Keratinocyte (primary cell): Measurements from ENCODE around the gene TMEFF2. TPM values are rescaled to one million over a fixed set of nuclear protein-coding genes. Genes with fewer than 3 reads are reported as not detected.

ENCODE experiments used
- DNase-seq: peaks from one replicate; pipeline ENCODE4 v3.0.0-alpha.2; 2011; ENCODE audit warnings: low read depth, missing footprints, low spot score
- FAIRE-seq: peaks from 2 replicates; lab custom pipeline; 2011; peaks lifted over from hg19 to GRCh38; lab: Jason Lieb, UNC
- H2AFZ ChIP-seq: 2 replicates; pipeline ENCODE4 v1.6.0; 2012; ENCODE audit warnings: low read length, control low read depth, inconsistent platforms; ENCODE audit not compliant: control insufficient read depth
- H3K27ac ChIP-seq: 2 replicates; pipeline ENCODE4 v1.5.1; 2011; ENCODE audit warnings: low read length; ENCODE audit not compliant: control insufficient read depth, insufficient read depth
- H3K27me3 ChIP-seq: 3 replicates; pipeline ENCODE4 v1.6.0; 2011; ENCODE audit warnings: low read length; ENCODE audit not compliant: control insufficient read depth, insufficient read depth; ENCODE audit errors: extremely low read depth
- H3K36me3 ChIP-seq, 2 experiments: 2 replicates in 1 of 2; 3 replicates in 1 of 2; pipeline ENCODE4 v1.5.1; 2011; ENCODE audit warnings: low read length in 2 of 2, mild to moderate bottlenecking in 1 of 2; ENCODE audit not compliant: control insufficient read depth in 2 of 2, insufficient read depth in 2 of 2; ENCODE audit errors: extremely low read depth in 1 of 2
- H3K4me1 ChIP-seq: 3 replicates; pipeline ENCODE4 v1.5.1; 2011; ENCODE audit warnings: low read length; ENCODE audit not compliant: control insufficient read depth, insufficient read depth; ENCODE audit errors: extremely low read depth
- H3K4me2 ChIP-seq: 3 replicates; pipeline ENCODE4 v1.6.0; 2011; ENCODE audit warnings: low read depth, low read length; ENCODE audit not compliant: control insufficient read depth, insufficient read depth; ENCODE audit errors: extremely low read depth
- H3K4me3 ChIP-seq, 3 experiments: fragments of 200-600 bp in 1 of 3; sonication (generic) in 1 of 3; 2 replicates in 2 of 3; 3 replicates in 1 of 3; pipeline ENCODE4 v1.5.1; 2011 to 2016; ENCODE audit warnings: low read length in 3 of 3, mild to moderate bottlenecking in 3 of 3, control low read depth in 2 of 3, inconsistent platforms in 1 of 3, low read depth in 1 of 3, mixed read lengths in 1 of 3, mixed run types in 1 of 3, moderate library complexity in 1 of 3; ENCODE audit not compliant: control insufficient read depth in 2 of 3, insufficient read depth in 2 of 3; ENCODE audit errors: extremely low read depth in 1 of 3
- H3K79me2 ChIP-seq: 2 replicates; pipeline ENCODE4 v1.6.0; 2012; ENCODE audit warnings: low read length; ENCODE audit not compliant: control insufficient read depth, insufficient read depth
- H3K9ac ChIP-seq: 3 replicates; pipeline ENCODE4 v1.6.0; 2011; ENCODE audit warnings: low read length; ENCODE audit not compliant: control insufficient read depth, insufficient read depth; ENCODE audit errors: extremely low read depth
- H3K9me1 ChIP-seq: 3 replicates; pipeline ENCODE4 v1.6.0; 2011; ENCODE audit warnings: low read length; ENCODE audit not compliant: control insufficient read depth, insufficient read depth; ENCODE audit errors: extremely low read depth
- H3K9me3 ChIP-seq: 2 replicates; pipeline ENCODE4 v1.5.1; 2012; ENCODE audit warnings: low read depth, low read length; ENCODE audit not compliant: control insufficient read depth
- H4K20me1 ChIP-seq: 3 replicates; pipeline ENCODE4 v1.6.0; 2011; ENCODE audit warnings: low read length; ENCODE audit not compliant: control insufficient read depth, insufficient read depth; ENCODE audit errors: extremely low read depth
- EZH2 ChIP-seq: IDR thresholded peaks from one replicate; pipeline ENCODE4 v1.6.1; 2012; ENCODE audit warnings: inconsistent platforms, mild to moderate bottlenecking, low read length, moderate library complexity
- dilution Hi-C: fragments of 300-500 bp; cut with MboI; formaldehyde crosslinking; loops from one replicate; pipeline ENCODE4 v1.7.0; 2020; ENCODE audit warnings: low sequenced_read_pairs; ENCODE audit not compliant: extremely low pct_ligation_motif_present
- polyA plus RNA-seq, 5 experiments: library from polyadenylated mRNA; depleted of rRNA in 3 of 5; stranded (reverse) in 3 of 5; stranded (forward) in 1 of 5; unstranded in 1 of 5; fragments of >200 nt; gene quantifications; 1 replicate in 1 of 5; 2 replicates in 3 of 5; 3 replicates in 1 of 5; pipeline versions ENCODE4 v1.2.1 to v1.2.3, GENCODE V29; 2011 to 2012; ENCODE audit warnings: missing spikeins in 2 of 5, low read depth in 1 of 5, low replicate concordance in 1 of 5
- TF ChIP-seq, protein P1 (sequence below), 3 experiments: IDR thresholded peaks in 1 of 3; conservative IDR thresholded peaks in 1 of 3; optimal IDR thresholded peaks in 1 of 3; 2 replicates in 2 of 3; 3 replicates in 1 of 3; pipeline versions ENCODE3 to v1.5.1; 2011; ENCODE audit warnings: low read length in 3 of 3, mild to moderate bottlenecking in 3 of 3, moderate library complexity in 2 of 3, control low read depth in 1 of 3, inconsistent platforms in 1 of 3; ENCODE audit not compliant: insufficient read depth in 2 of 3; ENCODE audit errors: extremely low read depth in 1 of 3

TMEFF2 gene
- polyA plus RNA-seq, 1 donor (not counting 4 experiments of a cell fraction or from before 2014, with no cell fraction given) = not detected

DNA sequence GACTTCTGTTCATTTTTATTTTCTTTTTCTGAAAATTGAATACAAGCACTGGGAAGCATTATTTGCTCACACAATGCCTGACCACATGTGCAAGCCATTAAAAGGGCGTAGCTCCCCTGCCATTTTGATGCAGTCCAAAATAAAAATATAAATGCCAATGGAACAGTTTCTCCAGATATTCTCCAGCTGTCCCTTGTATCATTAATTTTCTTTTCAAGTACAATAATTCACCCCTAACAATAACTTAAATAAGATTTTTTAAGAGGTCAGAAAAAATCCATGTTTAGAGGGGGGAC, 168.0 kb downstream of the TMEFF2 start:
- Histone ChIP-seq H3K36me3 (no peaks in the 10 kb centered on the region), H3K4me2 (no peak overlapping the region), H3K27ac (no peak overlapping the region), H3K79me2 (no peaks in the 10 kb centered on the region), H3K9ac (no peak overlapping the region), H3K9me1 (no peaks in the 10 kb centered on the region), H3K9me3 (no peaks in the 10 kb centered on the region), H3K4me1 (no peaks in the 10 kb centered on the region), H2AFZ (no peak overlapping the region), H3K27me3 (no peaks in the 10 kb centered on the region), H4K20me1 (no peaks in the 10 kb centered on the region), H3K4me3 (no peak overlapping the region)
- FAIRE-seq (no peak), DNase-seq (no peak)
- dilution Hi-C loops = no loop called here
- no peak for TF ChIP-seq EZH2
- TF ChIP-seq, protein P1, sequence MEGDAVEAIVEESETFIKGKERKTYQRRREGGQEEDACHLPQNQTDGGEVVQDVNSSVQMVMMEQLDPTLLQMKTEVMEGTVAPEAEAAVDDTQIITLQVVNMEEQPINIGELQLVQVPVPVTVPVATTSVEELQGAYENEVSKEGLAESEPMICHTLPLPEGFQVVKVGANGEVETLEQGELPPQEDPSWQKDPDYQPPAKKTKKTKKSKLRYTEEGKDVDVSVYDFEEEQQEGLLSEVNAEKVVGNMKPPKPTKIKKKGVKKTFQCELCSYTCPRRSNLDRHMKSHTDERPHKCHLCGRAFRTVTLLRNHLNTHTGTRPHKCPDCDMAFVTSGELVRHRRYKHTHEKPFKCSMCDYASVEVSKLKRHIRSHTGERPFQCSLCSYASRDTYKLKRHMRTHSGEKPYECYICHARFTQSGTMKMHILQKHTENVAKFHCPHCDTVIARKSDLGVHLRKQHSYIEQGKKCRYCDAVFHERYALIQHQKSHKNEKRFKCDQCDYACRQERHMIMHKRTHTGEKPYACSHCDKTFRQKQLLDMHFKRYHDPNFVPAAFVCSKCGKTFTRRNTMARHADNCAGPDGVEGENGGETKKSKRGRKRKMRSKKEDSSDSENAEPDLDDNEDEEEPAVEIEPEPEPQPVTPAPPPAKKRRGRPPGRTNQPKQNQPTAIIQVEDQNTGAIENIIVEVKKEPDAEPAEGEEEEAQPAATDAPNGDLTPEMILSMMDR (optimal IDR thresholded peaks at IDR 0.05 in 1 of 3, IDR thresholded peaks at IDR 0.05 in 1 of 3, conservative IDR thresholded peaks at IDR 0.05 in 1 of 3; ENCODE audit: extremely low read depth in 1 of 3, insufficient read depth in 2 of 3, low read length in 3 of 3) = no peak

DNA sequence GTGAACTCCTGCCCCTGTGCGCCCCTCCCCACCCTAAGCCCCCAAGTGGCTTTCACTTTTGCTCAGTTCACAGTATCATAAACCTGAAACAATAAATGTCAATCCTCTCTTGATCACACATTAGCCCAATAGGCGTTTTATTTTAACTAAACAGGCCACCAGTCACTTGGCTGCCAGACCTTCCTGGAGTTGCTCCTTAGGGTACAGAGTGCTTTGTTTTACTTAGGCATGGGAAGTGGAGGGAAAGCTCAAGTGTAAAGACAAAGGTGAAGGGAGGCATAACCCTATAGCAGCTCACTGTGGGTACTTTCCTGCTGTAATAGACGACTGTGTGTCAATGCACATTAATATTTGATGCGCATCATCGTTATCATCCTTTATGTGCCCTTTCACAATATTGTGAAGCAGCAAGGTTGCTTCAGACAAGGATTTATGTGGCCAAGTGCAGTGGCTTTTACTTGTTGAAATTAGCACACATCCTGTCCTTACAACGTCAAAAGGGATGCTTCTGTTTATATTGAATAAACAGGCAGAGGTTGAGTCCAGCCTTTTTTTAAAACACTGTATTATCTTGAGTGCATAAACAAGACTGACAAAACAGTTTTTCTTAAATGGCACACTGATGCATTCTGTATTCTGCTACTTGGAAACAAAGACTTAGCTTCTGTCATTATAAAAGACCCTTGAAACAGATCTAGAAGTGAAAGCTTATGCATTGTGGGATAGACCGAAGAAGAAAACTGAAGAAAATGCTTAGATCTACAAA, 168.5 kb downstream of the TMEFF2 start:
- Histone ChIP-seq H3K4me2 (no peak overlapping the region), H3K27ac (no peak overlapping the region)

More for the DNA sequence above, 168.5 kb downstream of the TMEFF2 start:
- H3K27me3 ChIP-seq = no peaks in the 10 kb centered on the region
- H3K79me2 ChIP-seq = no peaks in the 10 kb centered on the region
- TF ChIP-seq, protein P1 (optimal IDR thresholded peaks at IDR 0.05 in 1 of 3, IDR thresholded peaks at IDR 0.05 in 1 of 3, conservative IDR thresholded peaks at IDR 0.05 in 1 of 3; ENCODE audit: extremely low read depth in 1 of 3, insufficient read depth in 2 of 3, low read length in 3 of 3) = no peak
- no peak for TF ChIP-seq EZH2
- no peaks in the 10 kb centered on the region for H3K9me1 ChIP-seq
- H3K36me3 ChIP-seq = no peaks in the 10 kb centered on the region
- no peaks in the 10 kb centered on the region for H4K20me1 ChIP-seq
- H3K4me3 ChIP-seq = no peak overlapping the region
- no peak overlapping the region for H2AFZ ChIP-seq
- DNase-seq (no peak), FAIRE-seq (no peak)
- no peaks in the 10 kb centered on the region for H3K9me3 ChIP-seq
- dilution Hi-C loops = no loop called here
- no peaks in the 10 kb centered on the region for H3K4me1 ChIP-seq
- no peak overlapping the region for H3K9ac ChIP-seq
